ENCODE measurements around the gene MAN1C1. TPM values are rescaled to one million over a fixed set of nuclear protein-coding genes. Genes with fewer than 3 reads are reported as not detected.

MAN1C1 gene
- total RNA-seq, 1 experiment from 2014 or later, result 16.8 TPM

- peaks cover 10% of the 10 kb centered on the region for H3K9me3 Mint-ChIP-seq
- H3K4me1 Mint-ChIP-seq, result peaks cover 11% of the 10 kb centered on the region
- no peak overlapping the region for H3K27ac Mint-ChIP-seq
- DNase-seq (ENCODE audit: low spot score), result no peak
- no peaks in the 10 kb centered on the region for H3K36me3 Mint-ChIP-seq
- no peak for TF ChIP-seq E2F4 (CRISPR knock-in tag; IDR thresholded peaks at IDR 0.05; ENCODE audit: borderline replicate concordance, low read depth)
- no peak overlapping the region for H3K4me3 Mint-ChIP-seq
- no peaks in the 10 kb centered on the region; the same call in none of the 2 replicates for H3K27me3 Mint-ChIP-seq (ENCODE audit: low read depth)
- ChIA-PET POLR2A (no interaction called here), CTCF (interaction anchor here (0.6 to 1.0 kb wide), 3 partner anchors 9 to 174 kb away, joined by 4 read pairs; no protein-coding TSS in a partner anchor)
- no peak for ATAC-seq
Observed at GRCh38 chr1:25624604-25625003, 8.0 kb downstream of the MAN1C1 start.

- ATAC-seq, result no peak
- CTCF ChIA-PET, result no interaction called here
- H3K9me3 Mint-ChIP-seq, result peaks cover 10% of the 10 kb centered on the region
- H3K4me3 Mint-ChIP-seq, result no peak overlapping the region
- 0 out of 2 replicates have a peak, but pooled peaks cover 3% of the 10 kb centered on the region for H3K4me1 Mint-ChIP-seq
- no peak overlapping the region for H3K27ac Mint-ChIP-seq
- H3K27me3 Mint-ChIP-seq (ENCODE audit: low read depth), result no peaks in the 10 kb centered on the region
- DNase-seq (ENCODE audit: low spot score), result no peak
- POLR2A ChIA-PET, result no interaction called here
- H3K36me3 Mint-ChIP-seq, result no peaks in the 10 kb centered on the region
- no peak for TF ChIP-seq PREB (CRISPR knock-in tag; IDR thresholded peaks at IDR 0.05; ENCODE audit: borderline replicate concordance)
- TF ChIP-seq ESRRA (CRISPR knock-in tag; IDR thresholded peaks at IDR 0.05; ENCODE audit: borderline replicate concordance), result no peak
- TF ChIP-seq GRHL2 (CRISPR knock-in tag; IDR thresholded peaks at IDR 0.05; ENCODE audit: insufficient replicate concordance, severe bottlenecking), result no peak
- TF ChIP-seq OVOL2 (CRISPR knock-in tag; IDR thresholded peaks at IDR 0.05; ENCODE audit: borderline replicate concordance), result no peak
- no peak for TF ChIP-seq ZNF396 (CRISPR knock-in tag; IDR thresholded peaks at IDR 0.05; ENCODE audit: borderline replicate concordance)
- TF ChIP-seq NR1H2 (CRISPR knock-in tag; IDR thresholded peaks at IDR 0.05), result no peak
Observed at GRCh38 chr1:25626018-25626417, 9.4 kb downstream of the MAN1C1 start.

- no peak for DNase-seq (ENCODE audit: low spot score)
- Mint-ChIP-seq H3K36me3 (no peaks in the 10 kb centered on the region), H3K4me3 (no peak overlapping the region), H3K27me3 (ENCODE audit: low read depth) (no peaks in the 10 kb centered on the region), H3K4me1 (0 out of 2 replicates have a peak, but pooled peaks cover under 1% of the 10 kb centered on the region), H3K27ac (no peak overlapping the region), H3K9me3 (peaks cover 16% of the 10 kb centered on the region)
- CTCF ChIA-PET, result no interaction called here
- ATAC-seq, result no peak
- POLR2A ChIA-PET, result no interaction called here
- no peak for TF ChIP-seq RELA (CRISPR knock-in tag; IDR thresholded peaks at IDR 0.05; ENCODE audit: borderline replicate concordance)
- no peak for TF ChIP-seq ZNF232 (CRISPR knock-in tag; IDR thresholded peaks at IDR 0.05)
- no peak for TF ChIP-seq ZNF219 (CRISPR knock-in tag; IDR thresholded peaks at IDR 0.05; ENCODE audit: borderline replicate concordance)
- no peak for TF ChIP-seq CREM (CRISPR knock-in tag; IDR thresholded peaks at IDR 0.05)
- no peak for TF ChIP-seq PRDM15 (CRISPR knock-in tag; IDR thresholded peaks at IDR 0.05)
- TF ChIP-seq SMAD4 (CRISPR knock-in tag; IDR thresholded peaks at IDR 0.05), result no peak
Observed at GRCh38 chr1:25628741-25629421, 12.3 kb downstream of the MAN1C1 start.

All from WTC11 (cell line).